Measurements from ENCODE around the gene NIFK. TPM values are rescaled to one million over a fixed set of nuclear protein-coding genes. Genes with fewer than 3 reads are reported as not detected.

Gene NIFK
- 65.0 and 66.6 TPM in 2 replicates for total RNA-seq

- DNase-seq (ENCODE audit: low read depth) (peak; percentile 86), FAIRE-seq (no peak)
- Histone ChIP-seq H3K4me3 (ENCODE audit: low read depth, low read length) (peak within 1 kb of the TSS; percentile 98), H3K27me3 (ENCODE audit: control insufficient read depth, insufficient read depth, low read length) (no peaks in the 10 kb centered on the region), H3K36me3 (ENCODE audit: control insufficient read depth, insufficient read depth, low read length) (peaks cover 3% of the 10 kb centered on the region)
- TF ChIP-seq CTCF (IDR thresholded peaks at IDR 0.05; ENCODE audit: insufficient read depth, low read length, severe bottlenecking): no peak
Observed at GRCh38 chr2:121736462-121737336, at the start of gene NIFK. TSS of gene NIFK (minus strand) at chr2:121736875. CDS start at chr2:121736850, 25 bp downstream.

- FAIRE-seq: no peak
- no peak overlapping the region for H3K4me3 ChIP-seq (ENCODE audit: low read depth, low read length)
- H3K36me3 ChIP-seq (ENCODE audit: control insufficient read depth, insufficient read depth, low read length): no peaks in the 10 kb centered on the region
- no peak for DNase-seq (ENCODE audit: low read depth)
- TF ChIP-seq CTCF (IDR thresholded peaks at IDR 0.05; ENCODE audit: insufficient read depth, low read length, severe bottlenecking): no peak
- H3K27me3 ChIP-seq (ENCODE audit: control insufficient read depth, insufficient read depth, low read length): peaks cover 2% of the 10 kb centered on the region
Observed at GRCh38 chr2:121783180-121783579, 46.5 kb upstream of the NIFK start.

- Histone ChIP-seq H3K36me3 (ENCODE audit: control insufficient read depth, insufficient read depth, low read length) (no peaks in the 10 kb centered on the region), H3K4me3 (ENCODE audit: low read depth, low read length) (no peak overlapping the region), H3K27me3 (ENCODE audit: control insufficient read depth, insufficient read depth, low read length) (peaks cover 2% of the 10 kb centered on the region)
- no peak for DNase-seq (ENCODE audit: low read depth)
- FAIRE-seq: no peak
- no peak for TF ChIP-seq CTCF (IDR thresholded peaks at IDR 0.05; ENCODE audit: insufficient read depth, low read length, severe bottlenecking)
Observed at GRCh38 chr2:121778741-121779487, 42.2 kb upstream of the NIFK start.

- Histone ChIP-seq H3K27me3 (ENCODE audit: control insufficient read depth, insufficient read depth, low read length) (peaks cover 2% of the 10 kb centered on the region), H3K36me3 (ENCODE audit: control insufficient read depth, insufficient read depth, low read length) (no peaks in the 10 kb centered on the region), H3K4me3 (ENCODE audit: low read depth, low read length) (no peak overlapping the region)
- TF ChIP-seq CTCF (IDR thresholded peaks at IDR 0.05; ENCODE audit: insufficient read depth, low read length, severe bottlenecking): no peak
- FAIRE-seq (no peak), DNase-seq (ENCODE audit: low read depth) (peak; percentile 90)
Observed at GRCh38 chr2:121777699-121778058, 41.0 kb upstream of the NIFK start.

GRCh38 chr2:121776885-121777698, 40.4 kb upstream of the NIFK start:
- no peaks in the 10 kb centered on the region for H3K36me3 ChIP-seq (ENCODE audit: control insufficient read depth, insufficient read depth, low read length)
- no peak overlapping the region for H3K4me3 ChIP-seq (ENCODE audit: low read depth, low read length)
- no peak for FAIRE-seq
- peaks cover 2% of the 10 kb centered on the region for H3K27me3 ChIP-seq (ENCODE audit: control insufficient read depth, insufficient read depth, low read length)
- no peak for DNase-seq (ENCODE audit: low read depth)
- TF ChIP-seq CTCF (IDR thresholded peaks at IDR 0.05; ENCODE audit: insufficient read depth, low read length, severe bottlenecking): no peak

All from bronchial epithelial cell (primary cell).